HG03103 (cell line): ENCODE results near the gene CCDC142.

Experiments used
- ATAC-seq: cut with Tn5 transposase; IDR thresholded peaks from one replicate; pipeline ENCODE4 v1.9.1; 2021; ENCODE audit warnings: low read depth; ENCODE audit not compliant: unreplicated experiment

CCDC142 gene

DNA sequence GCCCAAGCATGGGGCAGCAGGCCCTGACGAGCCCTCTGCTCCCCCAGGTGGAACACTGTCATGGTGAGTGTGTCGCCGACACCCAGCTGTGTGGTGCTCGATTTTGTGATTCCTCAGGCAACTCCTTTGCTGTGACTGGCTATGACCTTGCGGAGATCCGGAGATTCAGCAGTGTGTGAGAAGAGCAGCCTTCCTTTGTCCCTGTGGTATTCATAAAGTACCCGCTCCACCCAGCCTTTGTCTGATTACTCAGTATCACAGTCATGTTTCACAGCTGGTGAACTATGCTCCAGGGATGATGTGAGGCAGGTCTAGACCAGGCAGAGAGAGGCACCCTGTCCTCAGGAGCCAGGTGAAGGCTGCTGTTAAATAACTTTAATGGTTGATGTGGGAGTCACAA, 57.3 kb downstream of the CCDC142 start:
- ATAC-seq, result no peak

DNA sequence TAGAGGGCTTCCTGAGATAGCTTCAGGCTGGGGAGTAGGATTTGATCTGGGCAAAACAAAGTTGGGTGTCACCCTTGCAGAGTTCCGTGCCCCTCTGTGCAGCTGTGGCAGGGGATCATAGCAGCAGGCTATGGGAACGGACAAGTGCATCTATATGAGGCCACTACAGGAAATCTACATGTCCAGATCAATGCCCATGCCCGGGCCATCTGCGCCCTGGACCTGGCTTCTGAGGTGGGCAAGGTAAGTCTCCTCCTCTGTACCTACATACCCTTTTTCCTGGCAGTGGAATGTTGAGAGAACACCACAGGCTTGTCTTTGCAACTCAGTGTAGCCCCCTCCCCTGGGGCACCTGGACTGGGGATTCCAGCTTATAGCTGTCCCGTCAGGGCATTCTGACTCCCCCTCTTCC, 57.8 kb downstream of the CCDC142 start:
- no peak for ATAC-seq

DNA sequence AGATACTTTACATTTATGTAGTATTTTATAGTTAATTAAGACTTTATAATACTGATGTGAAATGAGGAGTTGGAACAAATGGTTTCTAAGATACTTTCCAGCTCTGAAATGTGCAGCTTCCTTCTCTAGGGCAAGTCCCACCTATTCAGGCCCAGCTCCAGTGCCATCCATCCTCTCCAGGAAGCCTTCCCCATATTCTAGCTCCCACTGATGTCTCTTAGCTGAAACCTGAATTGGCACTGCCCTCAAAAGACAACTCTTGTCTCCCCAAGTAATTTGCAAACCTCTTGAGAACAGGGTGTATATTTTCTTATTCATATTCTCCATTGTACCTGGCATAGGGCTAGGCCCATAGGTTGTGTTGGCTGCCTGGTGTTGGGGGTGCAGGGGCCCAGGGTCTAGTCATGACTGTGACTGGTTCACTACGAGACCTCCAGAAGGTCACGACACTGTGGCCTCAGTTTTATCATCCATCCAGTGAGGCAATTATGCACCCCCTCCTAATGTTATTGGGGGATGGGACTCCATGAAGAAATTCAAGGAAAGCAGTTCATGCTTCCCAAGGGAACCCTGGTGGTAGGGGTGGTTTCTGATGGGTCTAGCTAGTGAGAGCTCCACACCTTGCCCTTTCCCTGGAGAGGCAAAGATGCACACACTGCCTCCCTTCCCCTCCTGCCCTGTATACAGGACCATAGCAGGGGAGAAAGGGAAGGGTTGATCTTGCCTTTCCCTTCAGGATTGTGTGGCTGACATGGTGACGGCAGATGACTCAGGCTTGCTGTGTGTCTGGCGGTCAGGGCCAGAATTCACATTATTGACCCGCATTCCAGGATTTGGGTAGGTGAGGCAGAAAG, 58.4 kb downstream of the CCDC142 start:
- no peak for ATAC-seq
